OCI-LY7 (cell line): ENCODE data around the gene HOXA7.

Experiments used
- CTCF ChIP-seq: fragments of 200-600 bp; sonication (generic); conservative IDR thresholded peaks from 2 replicates; pipeline ENCODE4 v1.5.1; 2014; ENCODE audit warnings: mild to moderate bottlenecking, antibody characterized with exemption, low read length, moderate library complexity, mixed read lengths
- EZH2phosphoT487 ChIP-seq: fragments of 200-600 bp; sonication (generic); IDR thresholded peaks from 2 replicates; pipeline ENCODE4 v1.6.1; 2018; ENCODE audit warnings: low read depth, borderline replicate concordance, mild to moderate bottlenecking, mixed run types, antibody characterized with exemption, low read length, moderate library complexity, mixed read lengths

DNA sequence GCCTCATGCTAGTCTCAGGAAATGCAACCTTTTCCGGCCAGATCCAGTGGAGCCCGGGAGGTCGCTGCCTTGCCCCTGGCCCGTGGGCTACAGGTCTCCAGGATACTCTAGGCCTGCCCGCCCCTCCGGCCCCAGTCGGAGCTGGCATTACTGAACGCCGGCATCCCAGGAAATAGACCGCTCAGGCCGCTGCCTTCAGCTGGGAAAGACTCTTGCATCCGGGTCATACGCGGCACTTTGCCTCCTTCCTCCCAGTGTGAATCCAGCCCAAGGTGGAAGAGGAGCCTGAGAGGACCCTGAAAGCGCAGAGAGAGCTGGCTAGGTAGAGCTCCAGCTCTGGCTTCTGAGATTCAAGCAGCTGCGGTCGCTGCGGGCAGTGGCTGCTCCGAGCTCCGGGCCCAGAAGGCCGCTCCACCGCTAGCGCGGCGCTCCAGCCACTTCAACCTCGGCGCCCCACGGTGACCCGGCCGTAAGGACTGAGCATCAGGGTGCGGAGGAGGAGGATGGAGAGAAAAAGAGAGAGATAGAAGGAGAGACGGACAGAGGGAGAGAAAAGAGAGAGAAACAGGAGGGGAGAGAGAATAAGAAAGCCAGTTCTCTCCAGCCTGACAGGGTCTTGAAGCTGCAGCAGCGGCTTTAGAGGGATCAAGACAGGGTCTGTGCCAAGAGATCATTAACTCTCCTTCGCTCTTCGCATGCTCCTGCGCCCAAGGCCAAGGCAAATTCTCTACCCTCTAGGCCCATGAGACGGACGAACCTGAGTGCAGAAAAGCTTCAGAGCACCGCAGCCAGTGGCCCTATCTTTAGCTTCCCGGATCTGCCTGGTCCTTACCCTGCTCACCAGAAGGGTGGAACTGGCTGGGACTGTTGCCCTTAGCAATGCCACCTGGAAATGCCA, 19.4 kb upstream of the HOXA7 start:
- TF ChIP-seq CTCF (no peak), EZH2phosphoT487 (no peak)
